ENCODE data around the gene TMEM200C.

DNA sequence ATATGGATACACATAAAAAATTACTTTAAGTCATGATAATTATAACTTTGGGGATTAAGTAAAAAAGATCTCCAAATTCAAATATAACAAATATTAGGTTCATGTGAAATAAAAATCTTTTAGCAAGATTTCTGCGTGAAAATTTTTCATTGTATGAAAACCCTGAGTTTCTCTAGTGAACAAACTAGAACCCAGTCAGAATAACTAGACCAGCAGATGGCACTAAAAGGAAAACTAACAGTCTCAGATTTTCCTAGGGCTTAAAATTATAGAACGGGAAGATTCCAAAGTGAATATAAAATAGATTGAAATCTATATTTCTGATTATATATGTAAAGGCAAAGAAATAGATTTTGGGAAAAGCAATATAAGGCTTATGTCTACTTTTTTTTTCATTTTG lies 43.3 kb downstream of the TMEM200C start:
- no peak for TF ChIP-seq ZNF510 (tag by site-specific recombination; IDR thresholded peaks at IDR 0.05; ENCODE audit: insufficient replicate concordance)
- TF ChIP-seq, protein P1, sequence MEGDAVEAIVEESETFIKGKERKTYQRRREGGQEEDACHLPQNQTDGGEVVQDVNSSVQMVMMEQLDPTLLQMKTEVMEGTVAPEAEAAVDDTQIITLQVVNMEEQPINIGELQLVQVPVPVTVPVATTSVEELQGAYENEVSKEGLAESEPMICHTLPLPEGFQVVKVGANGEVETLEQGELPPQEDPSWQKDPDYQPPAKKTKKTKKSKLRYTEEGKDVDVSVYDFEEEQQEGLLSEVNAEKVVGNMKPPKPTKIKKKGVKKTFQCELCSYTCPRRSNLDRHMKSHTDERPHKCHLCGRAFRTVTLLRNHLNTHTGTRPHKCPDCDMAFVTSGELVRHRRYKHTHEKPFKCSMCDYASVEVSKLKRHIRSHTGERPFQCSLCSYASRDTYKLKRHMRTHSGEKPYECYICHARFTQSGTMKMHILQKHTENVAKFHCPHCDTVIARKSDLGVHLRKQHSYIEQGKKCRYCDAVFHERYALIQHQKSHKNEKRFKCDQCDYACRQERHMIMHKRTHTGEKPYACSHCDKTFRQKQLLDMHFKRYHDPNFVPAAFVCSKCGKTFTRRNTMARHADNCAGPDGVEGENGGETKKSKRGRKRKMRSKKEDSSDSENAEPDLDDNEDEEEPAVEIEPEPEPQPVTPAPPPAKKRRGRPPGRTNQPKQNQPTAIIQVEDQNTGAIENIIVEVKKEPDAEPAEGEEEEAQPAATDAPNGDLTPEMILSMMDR (tag by site-specific recombination; IDR thresholded peaks at IDR 0.05): no peak
- no peak for TF ChIP-seq KLF1 (tag by site-specific recombination; IDR thresholded peaks at IDR 0.05)
- no peak for TF ChIP-seq WT1 (tag by site-specific recombination; IDR thresholded peaks at IDR 0.05)
- TF ChIP-seq, protein P2, sequence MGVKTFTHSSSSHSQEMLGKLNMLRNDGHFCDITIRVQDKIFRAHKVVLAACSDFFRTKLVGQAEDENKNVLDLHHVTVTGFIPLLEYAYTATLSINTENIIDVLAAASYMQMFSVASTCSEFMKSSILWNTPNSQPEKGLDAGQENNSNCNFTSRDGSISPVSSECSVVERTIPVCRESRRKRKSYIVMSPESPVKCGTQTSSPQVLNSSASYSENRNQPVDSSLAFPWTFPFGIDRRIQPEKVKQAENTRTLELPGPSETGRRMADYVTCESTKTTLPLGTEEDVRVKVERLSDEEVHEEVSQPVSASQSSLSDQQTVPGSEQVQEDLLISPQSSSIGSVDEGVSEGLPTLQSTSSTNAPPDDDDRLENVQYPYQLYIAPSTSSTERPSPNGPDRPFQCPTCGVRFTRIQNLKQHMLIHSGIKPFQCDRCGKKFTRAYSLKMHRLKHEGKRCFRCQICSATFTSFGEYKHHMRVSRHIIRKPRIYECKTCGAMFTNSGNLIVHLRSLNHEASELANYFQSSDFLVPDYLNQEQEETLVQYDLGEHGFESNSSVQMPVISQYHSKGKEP (tag by site-specific recombination; IDR thresholded peaks at IDR 0.05): no peak
- no peak for TF ChIP-seq ZXDB (tag by site-specific recombination; IDR thresholded peaks at IDR 0.05)
- no peak for TF ChIP-seq GLI4 (tag by site-specific recombination; IDR thresholded peaks at IDR 0.05)
- TF ChIP-seq, protein P3, sequence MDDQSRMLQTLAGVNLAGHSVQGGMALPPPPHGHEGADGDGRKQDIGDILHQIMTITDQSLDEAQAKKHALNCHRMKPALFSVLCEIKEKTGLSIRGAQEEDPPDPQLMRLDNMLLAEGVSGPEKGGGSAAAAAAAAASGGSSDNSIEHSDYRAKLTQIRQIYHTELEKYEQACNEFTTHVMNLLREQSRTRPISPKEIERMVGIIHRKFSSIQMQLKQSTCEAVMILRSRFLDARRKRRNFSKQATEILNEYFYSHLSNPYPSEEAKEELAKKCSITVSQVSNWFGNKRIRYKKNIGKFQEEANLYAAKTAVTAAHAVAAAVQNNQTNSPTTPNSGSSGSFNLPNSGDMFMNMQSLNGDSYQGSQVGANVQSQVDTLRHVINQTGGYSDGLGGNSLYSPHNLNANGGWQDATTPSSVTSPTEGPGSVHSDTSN (CRISPR knock-in tag; IDR thresholded peaks at IDR 0.05): no peak
- TF ChIP-seq ZEB2 (tag by site-specific recombination; IDR thresholded peaks at IDR 0.05): no peak
- TF ChIP-seq ZNF626 (tag by site-specific recombination; IDR thresholded peaks at IDR 0.05): no peak
- no peak for TF ChIP-seq ZNF549 (tag by site-specific recombination; IDR thresholded peaks at IDR 0.05)
- no peak for TF ChIP-seq MYNN (tag by site-specific recombination; IDR thresholded peaks at IDR 0.05; ENCODE audit: borderline replicate concordance)
- no peak for TF ChIP-seq ZNF174 (tag by site-specific recombination; IDR thresholded peaks at IDR 0.05)

Data from HEK293 (cell line).